Stimulated activated CD8-positive, alpha-beta memory T cell treated with anti-CD3 and anti-CD28 coated beads, Interleukin-7, amount 100 ng/mL, for 4 hours (primary cell): ENCODE measurements around the gene RAP1GAP.

Experiments used
- DNase-seq, 2 donors: peaks; one replicate each; pipeline ENCODE4 v3.0.0-alpha.2; 2020; ENCODE audit warnings: low read depth in 2 of 2

The RAP1GAP gene

DNA sequence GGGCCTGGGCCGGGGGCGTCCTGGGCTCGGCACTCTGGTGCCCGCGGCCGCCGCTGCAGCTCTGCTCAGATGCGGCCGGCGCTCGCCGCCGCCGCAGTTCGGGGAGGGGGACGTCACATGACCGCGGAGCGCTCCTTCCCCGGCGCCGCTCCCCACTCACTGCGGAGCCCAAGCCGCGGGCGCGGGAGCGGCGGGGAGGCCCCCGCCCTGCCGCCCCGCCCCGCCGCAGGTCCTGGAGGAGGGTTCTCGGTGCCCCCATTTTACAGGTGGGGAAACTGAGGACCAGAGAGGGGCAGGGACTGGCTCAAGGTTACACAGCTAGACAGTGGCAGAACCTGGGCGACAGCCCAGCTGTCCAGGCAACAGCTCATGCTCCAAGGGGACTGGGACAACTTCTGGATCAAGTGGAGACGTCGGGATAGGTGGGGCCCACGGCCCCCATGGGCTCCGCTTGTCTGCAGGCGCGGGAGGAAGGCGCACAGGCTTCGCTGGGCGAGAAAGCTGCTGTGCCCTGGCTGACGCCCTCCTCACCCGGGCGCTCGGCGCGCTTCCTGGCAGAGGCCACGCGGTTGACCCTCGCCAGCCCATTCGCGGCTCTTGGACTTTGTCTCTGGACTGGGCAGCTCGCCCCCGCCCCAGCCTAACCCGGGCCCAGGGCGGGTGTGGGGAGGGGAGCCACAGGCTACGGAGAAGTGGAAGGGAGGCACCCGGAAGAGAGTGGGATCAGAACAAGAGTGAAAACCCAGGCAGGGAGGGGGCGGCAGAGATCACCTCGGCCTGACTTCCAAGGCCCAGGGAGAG is at the start of gene RAP1GAP:
RAP1GAP (minus strand) TSS at position 100 of the 801 bp plus-strand sequence. CDS start 49,325 bp downstream, outside the sequence.
- peak in 1 of 2 donors; percentile 7 for DNase-seq

DNA sequence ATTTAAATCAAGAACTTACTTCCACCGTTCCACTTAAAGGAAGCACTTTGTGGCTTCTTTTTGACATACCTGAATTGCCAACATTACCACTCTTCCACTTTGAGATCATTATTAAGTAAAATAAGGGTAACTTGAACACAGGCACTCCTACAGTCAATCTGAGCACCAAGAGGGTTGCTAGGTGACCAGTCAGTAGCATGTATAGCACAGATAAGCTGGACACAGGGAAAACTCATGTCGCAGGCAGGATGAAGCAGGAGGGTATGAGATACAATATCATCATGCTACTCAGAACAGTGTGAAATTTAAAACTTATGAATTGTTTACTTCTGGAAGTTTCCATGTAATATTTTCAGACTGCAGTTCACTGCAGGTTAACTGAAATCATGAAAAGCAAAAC is 47.0 kb upstream of the RAP1GAP start:
- no peak for DNase-seq

DNA sequence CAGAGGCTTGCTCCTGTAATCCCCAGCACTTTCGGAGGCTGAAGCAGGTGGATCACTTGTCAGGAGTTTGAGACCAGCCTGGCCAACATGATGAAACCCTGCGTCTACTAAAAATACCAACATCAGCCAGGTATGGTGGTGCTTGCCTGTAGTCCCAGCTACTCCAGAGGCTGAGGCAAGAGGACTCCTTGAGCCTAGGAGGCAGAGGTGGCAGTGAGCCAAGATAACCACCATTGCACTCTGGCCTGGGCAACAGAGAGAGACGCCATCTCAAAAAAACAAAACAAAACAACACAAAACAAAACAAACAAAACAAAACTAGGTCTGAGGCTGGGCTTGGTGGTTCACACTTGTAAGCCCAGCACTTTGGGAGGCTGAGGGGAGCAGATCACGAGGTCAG is 38.7 kb upstream of the RAP1GAP start:
- DNase-seq = no peak

DNA sequence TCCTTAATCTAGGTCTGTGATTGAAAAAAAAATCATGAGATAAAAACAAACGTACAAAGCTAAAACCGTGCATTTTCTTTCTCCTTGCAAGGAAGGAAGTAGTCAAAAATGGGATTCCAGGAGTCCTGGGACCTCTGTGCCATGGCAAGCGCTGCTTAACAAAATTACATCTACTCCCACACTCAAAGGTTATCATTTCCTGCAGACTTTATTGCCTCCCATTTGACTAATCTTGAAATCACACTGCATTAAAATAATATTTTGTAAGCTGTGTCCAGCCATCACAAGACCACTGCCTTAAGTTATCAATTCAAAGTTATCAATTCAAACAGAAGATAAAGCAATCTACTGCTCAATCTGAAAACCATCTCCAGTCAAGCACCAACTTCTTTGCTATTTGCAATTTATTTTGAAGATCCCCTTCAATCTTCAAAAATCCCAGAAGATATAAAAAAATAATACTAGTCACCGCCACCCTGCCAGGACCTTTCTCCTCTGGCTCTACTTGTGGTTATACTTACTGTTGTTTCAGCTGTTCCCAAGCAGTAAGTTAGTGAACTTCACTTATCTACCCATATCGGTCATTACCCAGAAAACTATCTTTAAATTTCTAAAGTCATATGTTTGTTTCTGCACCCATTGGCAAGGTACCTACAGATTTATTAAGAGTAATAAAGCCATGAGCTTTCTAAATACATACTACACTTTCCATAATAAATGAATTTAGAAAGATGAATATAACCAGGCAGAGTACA is 38.1 kb upstream of the RAP1GAP start:
- DNase-seq = no peak

DNA sequence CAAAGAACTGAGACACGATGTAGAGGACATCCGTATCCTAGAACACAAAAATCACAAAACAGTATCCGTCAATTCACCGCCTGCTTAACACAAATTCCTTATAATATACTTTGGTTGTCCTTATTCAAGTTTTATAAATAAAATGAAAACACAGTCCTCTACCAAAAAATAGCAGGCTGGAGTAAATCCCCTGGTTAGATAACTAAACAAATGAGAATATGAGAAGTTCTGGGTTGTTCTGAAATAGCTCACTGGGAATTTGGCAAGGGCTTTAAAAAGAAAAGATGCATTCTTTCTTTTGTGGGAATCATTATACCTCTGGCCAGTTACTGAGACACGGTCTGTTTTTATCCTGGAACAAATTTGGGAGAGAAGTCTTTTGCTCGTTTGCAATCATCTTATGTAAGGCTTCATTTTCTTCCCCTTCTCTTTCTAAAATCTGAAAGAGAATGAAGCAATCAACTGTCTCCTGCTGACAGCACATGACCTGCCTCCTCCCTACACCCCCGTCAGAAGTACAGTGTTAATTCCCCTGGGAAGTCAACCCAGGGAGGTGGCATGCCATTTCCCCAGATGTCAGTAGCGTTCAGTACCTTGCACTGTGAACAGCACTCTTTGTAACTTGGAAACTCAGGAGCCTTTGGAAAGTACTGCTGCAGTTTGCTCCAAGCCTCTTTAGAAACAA is 37.1 kb upstream of the RAP1GAP start:
- DNase-seq = no peak

DNA sequence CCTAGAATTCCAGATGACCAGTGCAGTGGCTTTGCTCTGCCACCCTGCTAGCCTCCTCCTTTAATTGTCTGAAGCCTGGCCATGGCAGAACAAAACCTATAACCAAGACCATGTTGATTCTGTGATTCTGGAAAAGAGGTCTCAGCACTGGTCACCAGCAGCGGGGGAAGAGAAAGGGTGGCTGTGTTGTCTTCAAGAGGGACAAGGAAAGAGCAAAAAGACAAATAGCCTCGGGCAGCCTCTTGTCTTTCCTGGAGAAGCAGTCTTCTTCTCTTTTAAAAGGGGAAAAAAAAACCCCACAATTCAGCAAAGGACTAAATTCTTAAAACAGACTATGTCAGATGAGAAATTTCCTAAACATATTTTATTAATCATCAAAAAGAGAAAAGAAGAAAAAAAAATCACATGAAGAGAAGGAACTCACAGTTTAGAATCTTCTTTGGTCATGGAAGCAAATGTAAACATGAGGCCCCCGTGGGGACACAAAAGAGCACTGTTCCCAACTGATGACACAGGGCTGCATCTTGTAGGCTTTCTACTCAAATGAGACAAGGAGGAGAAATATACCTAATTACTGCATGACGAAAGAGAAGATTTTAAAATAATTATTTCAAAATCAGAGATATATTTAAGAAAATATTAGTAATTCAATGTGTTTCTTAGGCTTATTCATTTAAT is 36.3 kb upstream of the RAP1GAP start:
- DNase-seq = no peak

DNA sequence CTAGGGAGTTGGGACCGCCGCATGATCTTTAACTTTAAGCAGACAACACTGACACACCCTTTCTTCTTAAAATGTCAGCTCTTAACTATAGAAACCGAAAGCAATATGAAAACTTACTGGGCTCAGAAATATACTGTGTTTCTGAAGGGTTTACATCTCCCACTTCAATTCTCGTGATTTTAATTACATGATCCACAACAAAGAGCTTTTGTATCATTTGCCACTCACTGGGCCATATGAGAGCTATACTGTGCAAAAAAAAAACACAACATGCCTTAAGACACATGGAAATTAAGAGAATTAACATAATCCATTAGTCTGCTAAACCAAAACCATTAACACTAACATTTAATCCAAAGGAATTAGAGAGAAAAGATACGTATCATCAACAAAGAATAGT is 35.0 kb upstream of the RAP1GAP start:
- no peak for DNase-seq

DNA sequence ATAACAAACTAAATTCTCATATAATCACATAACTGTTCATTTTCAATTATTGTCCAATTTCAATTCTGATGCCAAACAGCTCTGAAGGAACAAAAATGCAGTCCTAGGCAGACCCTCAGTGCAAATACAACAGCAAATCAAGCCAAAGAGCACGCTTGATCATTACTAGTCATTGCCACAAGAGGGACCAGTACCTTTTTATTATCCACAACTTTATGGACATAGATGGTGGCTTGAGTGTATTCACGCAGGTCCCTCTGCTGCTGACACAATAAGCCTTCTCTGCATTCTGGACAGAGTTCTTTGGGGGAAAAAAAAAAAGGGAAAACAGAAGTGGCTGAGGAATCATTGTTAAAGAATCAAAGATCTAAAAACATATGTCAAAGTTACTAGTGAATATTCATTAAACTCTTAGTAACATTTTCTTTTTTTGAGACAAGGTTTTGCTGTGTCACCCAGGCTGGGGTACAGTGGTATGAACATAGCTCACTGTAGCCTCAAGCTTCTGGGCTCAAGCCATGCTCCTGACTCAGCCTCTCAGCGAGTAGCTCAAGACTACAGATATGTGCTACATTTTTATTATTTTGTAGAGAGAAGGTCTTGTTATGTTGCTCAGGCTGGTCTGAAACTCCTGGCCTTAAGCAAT is 34.3 kb upstream of the RAP1GAP start:
- DNase-seq = no peak

DNA sequence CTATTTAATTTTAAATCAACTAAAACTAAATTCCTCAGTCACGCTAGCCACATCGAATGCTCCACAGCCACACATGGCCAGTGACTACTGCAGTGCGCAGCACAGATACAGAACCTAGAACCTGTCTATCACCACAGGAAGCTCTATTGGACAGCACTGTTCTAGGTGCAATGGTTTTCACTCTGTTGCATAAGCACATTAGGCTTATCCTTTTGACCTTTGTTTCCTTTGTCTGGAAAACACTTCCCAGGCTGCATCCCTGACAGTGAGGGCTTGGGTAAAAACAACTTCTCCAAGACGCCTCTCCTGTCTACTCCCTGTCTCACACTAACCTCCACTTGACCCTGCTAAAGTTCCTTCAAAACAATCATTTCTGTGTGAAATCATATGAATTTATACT is 33.6 kb upstream of the RAP1GAP start:
- no peak for DNase-seq

DNA sequence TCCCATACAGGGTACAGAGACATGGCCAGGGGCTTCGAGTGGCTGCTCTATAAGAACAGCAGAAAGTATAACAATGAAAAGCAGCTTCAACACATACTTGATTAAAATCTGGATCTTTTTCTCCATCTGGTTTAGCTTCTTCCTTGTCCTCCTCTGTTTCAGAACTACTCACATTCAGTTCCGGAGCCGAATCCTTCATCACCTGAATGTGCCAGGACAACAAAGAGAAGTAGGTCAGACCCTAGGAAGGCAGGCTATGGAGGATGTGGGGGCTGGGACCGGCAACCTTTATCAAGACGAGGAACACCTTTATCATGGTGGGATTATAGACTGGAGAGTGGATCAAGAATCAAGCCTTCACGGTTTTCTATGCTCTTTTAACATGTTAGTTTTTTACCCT is 32.2 kb upstream of the RAP1GAP start:
- DNase-seq = no peak

DNA sequence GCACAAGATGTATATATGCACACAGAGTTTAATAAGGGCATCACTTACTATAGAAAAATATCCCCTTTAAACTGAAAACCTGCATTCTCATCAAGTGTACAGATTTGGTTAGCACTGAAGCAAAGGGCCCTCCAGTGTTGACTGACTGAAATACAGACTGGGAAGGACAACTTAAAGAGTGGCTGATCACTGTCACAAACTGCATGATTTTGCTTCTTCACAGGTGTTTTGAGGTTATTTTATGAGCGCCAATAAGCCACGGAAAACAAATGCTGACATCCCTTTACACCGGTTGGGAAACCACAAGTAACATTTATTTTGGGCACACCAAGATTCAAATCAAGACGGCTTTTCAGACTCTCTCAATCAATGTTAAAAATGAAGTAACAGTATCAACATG is 30.9 kb upstream of the RAP1GAP start:
- no peak for DNase-seq

DNA sequence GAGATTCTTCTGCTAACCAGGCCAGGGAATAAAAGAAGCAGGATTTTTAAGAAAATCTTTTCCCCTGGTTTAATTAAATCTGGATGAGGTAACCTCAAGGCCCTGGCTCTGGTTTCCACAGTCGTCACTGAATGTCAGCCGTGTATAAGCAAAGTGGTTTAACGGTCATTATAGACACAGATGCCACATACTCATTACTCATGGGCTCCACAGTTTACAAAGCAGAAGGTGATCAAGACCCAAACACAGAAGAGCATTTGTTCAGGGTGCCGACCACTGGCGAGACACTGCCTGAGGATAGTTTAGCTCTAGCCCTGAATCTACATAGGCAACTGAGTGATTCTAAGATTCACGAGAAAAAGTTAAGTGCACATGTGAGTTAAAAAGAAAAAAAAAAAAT is 27.8 kb upstream of the RAP1GAP start:
- DNase-seq = no peak

DNA sequence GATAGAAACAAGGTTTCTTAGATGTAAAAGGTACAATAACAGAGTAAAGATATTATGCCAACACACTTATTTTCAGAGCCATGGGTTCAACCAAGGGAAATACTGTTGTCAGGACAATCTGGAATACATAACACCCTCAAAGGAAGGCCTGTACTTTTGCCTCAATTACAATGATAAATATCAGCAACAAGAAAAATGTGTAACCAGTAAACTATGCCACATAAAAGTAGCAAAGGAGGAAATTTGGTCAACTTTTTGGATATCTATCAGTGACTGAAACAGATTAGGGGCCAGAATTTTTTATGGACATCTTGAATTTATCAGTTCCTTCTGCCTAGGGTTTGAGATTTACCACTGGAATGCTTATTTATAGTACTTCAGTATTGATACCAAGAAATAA is 24.6 kb upstream of the RAP1GAP start:
- DNase-seq = no peak

DNA sequence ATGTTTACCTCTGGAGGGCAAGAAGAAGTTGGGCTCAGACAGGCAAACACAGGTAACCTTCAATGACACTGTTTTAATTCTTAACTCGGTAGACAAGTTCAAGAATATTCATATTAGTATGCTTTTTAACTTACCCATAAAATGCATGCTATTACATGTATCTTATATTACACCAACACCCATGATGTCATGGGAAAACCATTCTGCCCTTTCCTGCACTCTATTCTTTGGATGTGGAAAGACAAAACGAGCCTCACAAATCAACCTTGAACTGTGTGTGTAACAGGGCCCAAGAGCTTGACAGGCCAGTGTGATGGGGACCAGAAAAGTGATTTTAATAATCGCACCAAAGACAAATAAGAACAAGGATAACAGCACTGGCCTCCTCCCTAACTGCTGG is 22.6 kb upstream of the RAP1GAP start:
- DNase-seq = no peak

DNA sequence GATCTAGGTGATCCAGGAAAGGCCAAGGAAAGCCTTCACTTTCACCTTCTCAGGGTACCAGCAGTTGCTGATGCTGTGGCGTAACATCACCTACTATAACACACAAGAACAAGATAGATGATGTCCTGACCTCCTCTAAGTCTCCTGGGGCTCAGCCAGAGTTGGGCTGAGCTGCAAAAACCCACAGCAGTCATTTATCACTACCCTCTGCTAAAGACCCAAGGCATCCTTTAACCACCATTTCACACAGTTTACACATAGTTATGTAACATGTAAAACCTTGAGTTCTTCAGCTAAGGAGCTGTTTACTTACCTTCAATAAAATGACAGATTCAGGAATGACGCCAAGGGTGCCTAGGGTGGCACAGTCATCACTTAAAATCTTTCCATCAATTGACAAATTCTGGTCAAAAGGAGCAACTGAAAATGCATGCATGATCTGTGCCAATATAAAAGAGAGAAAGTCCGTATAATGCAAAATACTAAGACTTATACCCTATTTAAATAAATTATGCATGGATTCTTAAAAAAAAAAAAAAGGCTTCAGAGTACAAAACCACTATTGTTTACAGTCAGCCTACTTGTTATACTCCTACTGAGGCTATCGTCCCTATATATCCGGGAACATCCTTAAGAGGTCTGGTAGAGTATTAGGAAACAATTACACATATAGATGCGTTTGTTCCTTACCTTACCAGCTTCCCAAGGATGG is 20.7 kb upstream of the RAP1GAP start:
- no peak for DNase-seq

DNA sequence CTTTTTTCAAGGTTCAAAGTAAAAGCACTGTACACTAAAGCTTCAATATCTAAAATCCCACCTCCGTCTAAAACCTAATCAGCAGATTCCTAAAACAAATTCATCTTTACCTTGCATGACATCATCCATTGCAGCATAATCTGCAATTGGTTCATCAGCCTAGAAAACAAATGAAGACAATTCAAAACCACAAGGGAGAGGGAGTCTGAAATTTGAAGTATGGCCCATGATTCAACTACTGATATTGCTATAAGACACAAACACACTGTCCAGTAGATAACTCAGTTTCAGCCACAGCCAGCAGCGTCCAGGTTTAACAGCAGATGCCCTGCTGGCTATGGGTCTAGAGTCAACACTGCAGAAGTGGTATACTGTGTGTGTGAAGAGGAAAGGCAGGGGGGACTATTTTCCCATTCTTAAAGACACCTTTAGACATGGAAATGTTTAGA is 17.9 kb upstream of the RAP1GAP start:
- no peak for DNase-seq

DNA sequence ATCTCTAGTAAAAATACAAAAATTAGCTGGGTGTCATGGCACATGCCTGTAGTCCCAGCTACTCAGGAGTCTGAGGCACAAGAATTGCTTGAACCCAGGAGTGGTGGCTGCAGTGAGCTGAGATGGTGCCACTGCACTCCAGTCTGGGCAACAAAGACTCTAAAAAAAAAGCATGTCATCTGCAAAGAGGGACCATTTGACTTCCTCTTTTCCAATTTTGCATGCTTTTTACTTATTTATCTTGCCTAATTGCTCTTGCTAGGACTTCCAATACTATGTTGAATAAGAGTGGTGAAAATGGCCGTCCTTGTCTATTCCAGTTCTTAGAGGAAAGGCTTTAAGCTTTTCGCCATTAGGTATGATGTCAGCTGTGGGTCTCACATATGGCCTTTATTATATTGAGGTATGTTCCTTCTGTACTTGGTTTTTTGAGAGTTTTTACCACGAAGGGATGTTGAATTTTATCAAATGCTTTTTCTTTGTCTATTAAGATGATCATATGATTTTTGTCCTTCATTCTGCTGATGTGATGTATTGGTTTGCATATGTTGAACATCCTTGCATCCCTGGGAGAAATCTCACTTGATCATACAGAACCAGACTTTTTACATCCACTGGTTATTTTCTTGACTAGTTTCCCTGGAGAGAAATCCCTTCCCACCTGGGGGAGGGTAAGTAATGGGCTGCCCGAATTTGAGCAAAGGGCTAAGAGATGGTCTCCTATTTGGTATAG is 17.0 kb upstream of the RAP1GAP start:
- DNase-seq = no peak

DNA sequence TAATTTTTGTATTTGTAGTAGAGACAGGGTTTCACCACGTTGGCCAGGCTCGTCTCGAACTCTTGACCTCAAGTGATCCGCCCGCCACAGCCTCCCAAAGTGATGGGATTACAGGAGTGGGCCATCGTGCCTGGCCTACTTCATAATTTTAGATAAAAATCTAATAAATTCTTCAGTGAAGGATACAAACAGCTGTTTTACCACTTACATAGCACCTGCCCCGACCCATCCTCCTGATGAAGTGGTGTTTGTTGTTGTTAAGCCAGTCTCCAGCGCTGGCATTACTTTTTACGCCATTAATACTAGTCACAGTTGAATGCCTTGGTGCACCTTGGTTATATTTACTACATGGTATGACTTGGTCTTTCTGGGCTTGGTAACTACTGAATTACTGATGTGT is 12.3 kb upstream of the RAP1GAP start:
- DNase-seq = no peak

DNA sequence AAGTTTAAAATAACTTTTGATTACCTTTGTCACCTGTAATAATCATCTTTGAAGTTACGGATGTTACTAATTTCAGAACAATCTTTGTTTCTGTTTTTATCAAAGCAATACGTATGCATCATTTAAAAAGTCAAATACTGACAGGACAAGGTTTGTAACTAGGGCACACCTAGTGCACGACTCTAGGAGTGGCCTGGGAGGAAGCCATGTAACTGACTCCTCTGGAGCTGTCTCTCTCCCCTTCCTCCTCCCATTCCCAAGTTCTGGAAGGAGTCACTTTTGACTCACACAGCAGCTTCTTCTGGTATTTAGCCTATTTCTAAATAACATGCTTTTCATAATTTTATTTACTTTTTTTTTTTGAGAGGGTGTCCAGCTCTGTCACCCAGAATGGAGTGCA is 11.8 kb upstream of the RAP1GAP start:
- DNase-seq = no peak

DNA sequence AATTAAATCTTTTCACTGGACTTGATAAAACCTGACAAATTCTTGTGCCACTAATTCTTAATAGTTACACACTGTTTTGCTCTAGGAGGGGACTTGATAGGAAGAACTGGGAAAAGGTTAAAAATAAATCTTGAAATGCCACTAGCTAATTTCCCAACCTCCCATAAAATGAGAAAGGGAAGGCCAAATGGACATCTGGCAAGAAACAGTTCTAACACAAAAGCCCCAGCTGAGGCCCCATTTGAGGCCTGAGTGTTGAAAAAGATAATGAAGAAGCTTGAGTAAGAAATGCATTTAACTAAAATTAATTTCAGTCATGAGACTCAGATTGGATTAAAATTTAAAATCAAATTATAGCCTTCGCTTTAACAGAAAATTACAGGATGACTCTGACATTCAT is 11.2 kb upstream of the RAP1GAP start:
- no peak for DNase-seq
